Keratinocyte (primary cell): ENCODE data around the gene PGAP3.

Experiments used
- EZH2 ChIP-seq: IDR thresholded peaks from one replicate; pipeline ENCODE4 v1.6.1; 2012; ENCODE audit warnings: inconsistent platforms, mild to moderate bottlenecking, low read length, moderate library complexity
- TF ChIP-seq, protein P1 (sequence below), 3 experiments: IDR thresholded peaks in 1 of 3; conservative IDR thresholded peaks in 1 of 3; optimal IDR thresholded peaks in 1 of 3; 2 replicates in 2 of 3; 3 replicates in 1 of 3; pipeline versions ENCODE3 to v1.5.1; 2011; ENCODE audit warnings: low read length in 3 of 3, mild to moderate bottlenecking in 3 of 3, moderate library complexity in 2 of 3, control low read depth in 1 of 3, inconsistent platforms in 1 of 3; ENCODE audit not compliant: insufficient read depth in 2 of 3; ENCODE audit errors: extremely low read depth in 1 of 3

DNA sequence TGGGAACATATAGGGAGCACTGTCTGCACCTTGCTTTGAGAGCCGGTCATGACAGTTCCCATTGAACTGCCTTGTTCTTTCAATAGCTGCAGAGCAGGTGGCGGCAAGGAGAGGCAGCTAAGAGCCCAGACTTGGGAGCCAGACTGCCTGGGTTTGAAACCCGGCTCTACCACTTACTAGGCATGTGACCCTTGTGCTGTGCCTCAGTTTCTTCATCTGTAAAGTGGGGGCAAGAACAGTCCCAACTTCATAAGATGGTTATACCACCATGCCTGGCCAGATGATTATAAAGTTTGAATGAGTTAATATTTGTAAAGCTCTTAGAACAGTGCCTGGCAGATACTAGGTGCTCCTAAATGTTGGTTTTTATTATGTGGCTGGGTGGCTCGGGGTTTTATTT, 26.4 kb upstream of the PGAP3 start:
- no peak for TF ChIP-seq EZH2
- TF ChIP-seq, protein P1, sequence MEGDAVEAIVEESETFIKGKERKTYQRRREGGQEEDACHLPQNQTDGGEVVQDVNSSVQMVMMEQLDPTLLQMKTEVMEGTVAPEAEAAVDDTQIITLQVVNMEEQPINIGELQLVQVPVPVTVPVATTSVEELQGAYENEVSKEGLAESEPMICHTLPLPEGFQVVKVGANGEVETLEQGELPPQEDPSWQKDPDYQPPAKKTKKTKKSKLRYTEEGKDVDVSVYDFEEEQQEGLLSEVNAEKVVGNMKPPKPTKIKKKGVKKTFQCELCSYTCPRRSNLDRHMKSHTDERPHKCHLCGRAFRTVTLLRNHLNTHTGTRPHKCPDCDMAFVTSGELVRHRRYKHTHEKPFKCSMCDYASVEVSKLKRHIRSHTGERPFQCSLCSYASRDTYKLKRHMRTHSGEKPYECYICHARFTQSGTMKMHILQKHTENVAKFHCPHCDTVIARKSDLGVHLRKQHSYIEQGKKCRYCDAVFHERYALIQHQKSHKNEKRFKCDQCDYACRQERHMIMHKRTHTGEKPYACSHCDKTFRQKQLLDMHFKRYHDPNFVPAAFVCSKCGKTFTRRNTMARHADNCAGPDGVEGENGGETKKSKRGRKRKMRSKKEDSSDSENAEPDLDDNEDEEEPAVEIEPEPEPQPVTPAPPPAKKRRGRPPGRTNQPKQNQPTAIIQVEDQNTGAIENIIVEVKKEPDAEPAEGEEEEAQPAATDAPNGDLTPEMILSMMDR (optimal IDR thresholded peaks at IDR 0.05 in 1 of 3, IDR thresholded peaks at IDR 0.05 in 1 of 3, conservative IDR thresholded peaks at IDR 0.05 in 1 of 3; ENCODE audit: extremely low read depth in 1 of 3, insufficient read depth in 2 of 3, low read length in 3 of 3) = no peak
